Endothelial cell of umbilical vein (primary cell): Measurements from ENCODE around the gene GRM7. TPM values are rescaled to one million over a fixed set of nuclear protein-coding genes. Genes with fewer than 3 reads are reported as not detected.
A peak's percentile ranks its signal among the peaks of the same experiment; 100 is the strongest.

ENCODE experiments used
- BruUV-seq: library from RNA; stranded (reverse); fragments of 400-500 nt; replicated peaks from 2 replicates; lab custom pipeline; 2021; lab: Mats Ljungman, UMichigan
- CTCF ChIA-PET: fragments of 300-600, 350-600 bp; sonication (Branson Sonifier 250); formaldehyde crosslinking; loops from one replicate; lab custom pipeline; 2021; ENCODE audit warnings: antibody characterized with exemption, inconsistent platforms; lab: Charles Lee
- POLR2A ChIA-PET: fragments of 300-600, 350-600 bp; sonication (Branson Sonifier 250); formaldehyde crosslinking; loops from one replicate; lab custom pipeline; 2021; ENCODE audit warnings: antibody characterized with exemption, inconsistent platforms; lab: Charles Lee
- DNase-seq: peaks from one replicate; pipeline ENCODE4 v3.0.0-alpha.2; 2011; ENCODE audit warnings: low read depth, low spot score
- FAIRE-seq: peaks from 2 replicates; lab custom pipeline; 2011; peaks lifted over from hg19 to GRCh38; lab: Jason Lieb, UNC
- H2AFZ ChIP-seq: 2 replicates; pipeline ENCODE4 v1.6.0; 2012; ENCODE audit warnings: low read depth, low read length, control low read depth, inconsistent platforms
- H3K27ac ChIP-seq: 2 replicates; pipeline ENCODE4 v1.5.1; 2011; ENCODE audit warnings: low read depth, mild to moderate bottlenecking, control low read depth, low read length, moderate library complexity; ENCODE audit not compliant: insufficient read depth
- H3K27me3 ChIP-seq, 2 experiments: 2 replicates each; pipeline versions ENCODE4 v1.6.0 to v1.6.1; 2011; ENCODE audit warnings: low read length in 2 of 2, mixed read lengths in 1 of 2; ENCODE audit not compliant: control insufficient read depth in 2 of 2, insufficient read depth in 2 of 2
- H3K36me3 ChIP-seq, 2 experiments: 2 replicates in 1 of 2; 3 replicates in 1 of 2; pipeline ENCODE4 v1.5.1; 2011; ENCODE audit warnings: low read length in 2 of 2, mild to moderate bottlenecking in 1 of 2, moderate library complexity in 1 of 2; ENCODE audit not compliant: control insufficient read depth in 2 of 2, insufficient read depth in 2 of 2; ENCODE audit errors: extremely low read depth in 1 of 2
- H3K4me1 ChIP-seq: 3 replicates; pipeline ENCODE4 v1.5.1; 2011; ENCODE audit warnings: mild to moderate bottlenecking, low read length; ENCODE audit not compliant: control insufficient read depth, insufficient read depth; ENCODE audit errors: extremely low read depth
- H3K4me2 ChIP-seq: 2 replicates; pipeline ENCODE4 v1.6.1; 2011; ENCODE audit warnings: low read length, control low read depth, mixed read lengths; ENCODE audit not compliant: insufficient read depth
- H3K4me3 ChIP-seq, 3 experiments: fragments of 200-600 bp in 1 of 3; sonication (generic), shearing (Covaris generic) in 1 of 3; replicated peaks in 1 of 3; 2 replicates each; pipeline ENCODE4 v1.5.1; 2011 to 2016; ENCODE audit warnings: control low read depth in 3 of 3, low read length in 3 of 3, mild to moderate bottlenecking in 2 of 3, inconsistent platforms in 1 of 3, low read depth in 1 of 3, moderate library complexity in 1 of 3; ENCODE audit not compliant: insufficient read depth in 1 of 3
- H3K79me2 ChIP-seq: 2 replicates; pipeline ENCODE4 v1.6.0; 2012; ENCODE audit warnings: low read length, inconsistent platforms; ENCODE audit not compliant: control insufficient read depth, insufficient read depth
- H3K9ac ChIP-seq: replicated peaks from 2 replicates; pipeline ENCODE3; 2011; ENCODE audit warnings: low read length, control low read depth; ENCODE audit not compliant: insufficient read depth; ENCODE audit errors: extremely low read depth
- H3K9me1 ChIP-seq: replicated peaks from 3 replicates; pipeline ENCODE4 v1.6.0; 2011; ENCODE audit warnings: mild to moderate bottlenecking, low read length; ENCODE audit not compliant: control insufficient read depth, insufficient read depth; ENCODE audit errors: extremely low read depth
- H3K9me3 ChIP-seq: replicated peaks from 2 replicates; pipeline ENCODE4 v1.5.1; 2012; ENCODE audit warnings: low read length, inconsistent platforms; ENCODE audit not compliant: control insufficient read depth, insufficient read depth
- H4K20me1 ChIP-seq: replicated peaks from 2 replicates; pipeline ENCODE3; 2011; ENCODE audit warnings: mild to moderate bottlenecking, low read length; ENCODE audit not compliant: control insufficient read depth, insufficient read depth; ENCODE audit errors: extremely low read depth
- POLR2AphosphoS5 ChIP-seq: IDR thresholded peaks from 2 replicates; pipeline ENCODE4 v1.6.1; 2012; ENCODE audit warnings: low read depth, mild to moderate bottlenecking, control low read depth, low read length, moderate library complexity; ENCODE audit not compliant: insufficient read depth
- dilution Hi-C: fragments of 300-500 bp; cut with MboI; formaldehyde crosslinking; loops from one replicate; pipeline ENCODE4 v1.15.0; 2019; ENCODE audit warnings: low sequenced_read_pairs; ENCODE audit not compliant: extremely low pct_ligation_motif_present
- intact Hi-C: fragments of 100-400 bp; cut with micrococcal nuclease; formaldehyde crosslinking; loops from one replicate; pipeline ENCODE4 v1.10.0; 2022
- polyA plus RNA-seq, 4 experiments: library from polyadenylated mRNA; depleted of rRNA in 3 of 4; stranded (reverse) in 3 of 4; unstranded in 1 of 4; fragments of >200 nt; gene quantifications; 2 replicates each; pipeline versions ENCODE4 v1.2.1 to v1.2.3, GENCODE V29; 2011 to 2012; ENCODE audit warnings: missing spikeins in 1 of 4
- total RNA-seq: library from RNA; stranded (reverse); gene quantifications from 2 replicates; pipeline ENCODE4 v1.2.3, GENCODE V29; 2021
- TF ChIP-seq, protein P1 (sequence below), 2 donors: IDR thresholded peaks; 1 replicate in 1 of 2; 2 replicates in 1 of 2; pipeline ENCODE4 v1.5.1; 2011; ENCODE audit warnings: low read length in 2 of 2, mild to moderate bottlenecking in 2 of 2, moderate library complexity in 2 of 2, control low read depth in 1 of 2, inconsistent platforms in 1 of 2, low read depth in 1 of 2; ENCODE audit not compliant: insufficient read depth in 1 of 2; ENCODE audit errors: extremely low read depth in 1 of 2

Gene GRM7
- total and polyA plus RNA-seq, 2 donors (not counting 3 experiments of a cell fraction or from before 2014, with no cell fraction given) = 0.12 TPM; not detected in 1

DNA sequence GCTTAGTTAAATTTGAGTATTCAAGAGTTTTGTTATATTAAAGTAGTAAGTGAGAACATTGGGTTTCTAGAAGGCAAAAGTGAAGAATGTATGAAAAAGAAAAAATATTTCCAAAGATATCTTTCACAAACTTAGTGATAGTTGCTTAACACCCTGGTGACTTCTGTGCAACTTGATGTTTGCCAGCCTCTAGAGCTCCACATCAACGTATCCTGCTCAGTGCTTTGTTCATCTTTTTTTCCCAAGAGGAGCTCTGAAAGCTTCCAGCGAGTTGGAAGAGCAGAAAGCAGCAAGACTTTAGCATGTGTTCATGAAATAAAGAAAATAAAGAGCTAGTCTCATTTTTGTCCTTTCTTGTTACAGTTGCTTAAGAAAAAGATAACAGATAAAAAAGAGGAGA lies 225.5 kb downstream of the GRM7 start:
- BruUV-seq = no TSS peak
- no peaks in the 10 kb centered on the region for H3K9me3 ChIP-seq
- H3K9ac ChIP-seq = no peak overlapping the region
- H3K27me3 ChIP-seq = no peaks in the 10 kb centered on the region
- no peaks in the 10 kb centered on the region for H4K20me1 ChIP-seq
- H3K4me1 ChIP-seq = no peaks in the 10 kb centered on the region
- TF ChIP-seq, protein P1, sequence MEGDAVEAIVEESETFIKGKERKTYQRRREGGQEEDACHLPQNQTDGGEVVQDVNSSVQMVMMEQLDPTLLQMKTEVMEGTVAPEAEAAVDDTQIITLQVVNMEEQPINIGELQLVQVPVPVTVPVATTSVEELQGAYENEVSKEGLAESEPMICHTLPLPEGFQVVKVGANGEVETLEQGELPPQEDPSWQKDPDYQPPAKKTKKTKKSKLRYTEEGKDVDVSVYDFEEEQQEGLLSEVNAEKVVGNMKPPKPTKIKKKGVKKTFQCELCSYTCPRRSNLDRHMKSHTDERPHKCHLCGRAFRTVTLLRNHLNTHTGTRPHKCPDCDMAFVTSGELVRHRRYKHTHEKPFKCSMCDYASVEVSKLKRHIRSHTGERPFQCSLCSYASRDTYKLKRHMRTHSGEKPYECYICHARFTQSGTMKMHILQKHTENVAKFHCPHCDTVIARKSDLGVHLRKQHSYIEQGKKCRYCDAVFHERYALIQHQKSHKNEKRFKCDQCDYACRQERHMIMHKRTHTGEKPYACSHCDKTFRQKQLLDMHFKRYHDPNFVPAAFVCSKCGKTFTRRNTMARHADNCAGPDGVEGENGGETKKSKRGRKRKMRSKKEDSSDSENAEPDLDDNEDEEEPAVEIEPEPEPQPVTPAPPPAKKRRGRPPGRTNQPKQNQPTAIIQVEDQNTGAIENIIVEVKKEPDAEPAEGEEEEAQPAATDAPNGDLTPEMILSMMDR (IDR thresholded peaks at IDR 0.05; ENCODE audit: extremely low read depth in 1 of 2, insufficient read depth in 1 of 2, low read depth in 1 of 2, low read length in 2 of 2) = no peak
- TF ChIP-seq POLR2AphosphoS5 = no peak
- no peak overlapping the region for H3K4me2 ChIP-seq
- CTCF ChIA-PET = interaction anchor here (1.4 kb wide), 1 partner anchor 10 kb away, joined by 4 read pairs; no protein-coding TSS in a partner anchor
- H3K9me1 ChIP-seq = no peaks in the 10 kb centered on the region
- H3K4me3 ChIP-seq = no peak overlapping the region
- dilution Hi-C loops (no loop called here), intact Hi-C loops (no loop called here)
- no peak overlapping the region for H2AFZ ChIP-seq
- POLR2A ChIA-PET = no interaction called here
- H3K79me2 ChIP-seq = no peaks in the 10 kb centered on the region
- FAIRE-seq (no peak), DNase-seq (no peak)
- no peaks in the 10 kb centered on the region for H3K36me3 ChIP-seq
- H3K27ac ChIP-seq = no peak overlapping the region

DNA sequence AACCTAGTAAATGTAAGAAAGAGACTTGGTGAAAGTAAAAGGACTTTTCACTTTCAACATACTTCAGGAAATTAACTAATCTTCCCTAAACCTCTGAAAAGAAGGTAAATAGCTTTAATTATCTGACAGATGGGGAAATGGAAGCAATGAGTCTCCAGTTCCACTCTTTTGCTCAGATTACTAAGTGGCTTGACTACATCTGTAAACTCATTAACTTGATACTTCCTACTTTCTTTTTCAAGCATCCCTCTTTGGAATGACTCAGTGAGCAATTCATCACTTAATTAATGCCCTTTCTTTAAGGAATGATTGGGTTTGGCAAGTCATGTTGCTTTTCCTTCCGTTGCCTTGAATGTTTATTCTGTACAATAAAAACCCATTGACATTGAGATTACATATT lies 234.2 kb downstream of the GRM7 start:
- Histone ChIP-seq H3K79me2 (no peaks in the 10 kb centered on the region), H3K4me1 (peaks cover 3% of the 10 kb centered on the region), H3K9me3 (no peaks in the 10 kb centered on the region), H3K9me1 (no peaks in the 10 kb centered on the region), H3K4me2 (no peak overlapping the region), H4K20me1 (no peaks in the 10 kb centered on the region), H3K27ac (no peak overlapping the region), H3K27me3 (no peaks in the 10 kb centered on the region), H3K36me3 (no peaks in the 10 kb centered on the region), H2AFZ (no peak overlapping the region), H3K4me3 (no peak overlapping the region), H3K9ac (no peak overlapping the region)
- ChIA-PET POLR2A (no interaction called here), CTCF (no interaction called here)
- intact Hi-C loops (no loop called here), dilution Hi-C loops (no loop called here)
- DNase-seq (peak; percentile 32), FAIRE-seq (no peak)
- no TSS peak for BruUV-seq
- no peak for TF ChIP-seq POLR2AphosphoS5
